GM18517 (cell line): ENCODE measurements around the gene KCNN2.

Experiments
- ATAC-seq: cut with Tn5 transposase; IDR thresholded peaks from one replicate; pipeline ENCODE4 v1.9.1; 2021; ENCODE audit warnings: mild to moderate bottlenecking, moderate library complexity; ENCODE audit not compliant: unreplicated experiment

KCNN2 gene

DNA sequence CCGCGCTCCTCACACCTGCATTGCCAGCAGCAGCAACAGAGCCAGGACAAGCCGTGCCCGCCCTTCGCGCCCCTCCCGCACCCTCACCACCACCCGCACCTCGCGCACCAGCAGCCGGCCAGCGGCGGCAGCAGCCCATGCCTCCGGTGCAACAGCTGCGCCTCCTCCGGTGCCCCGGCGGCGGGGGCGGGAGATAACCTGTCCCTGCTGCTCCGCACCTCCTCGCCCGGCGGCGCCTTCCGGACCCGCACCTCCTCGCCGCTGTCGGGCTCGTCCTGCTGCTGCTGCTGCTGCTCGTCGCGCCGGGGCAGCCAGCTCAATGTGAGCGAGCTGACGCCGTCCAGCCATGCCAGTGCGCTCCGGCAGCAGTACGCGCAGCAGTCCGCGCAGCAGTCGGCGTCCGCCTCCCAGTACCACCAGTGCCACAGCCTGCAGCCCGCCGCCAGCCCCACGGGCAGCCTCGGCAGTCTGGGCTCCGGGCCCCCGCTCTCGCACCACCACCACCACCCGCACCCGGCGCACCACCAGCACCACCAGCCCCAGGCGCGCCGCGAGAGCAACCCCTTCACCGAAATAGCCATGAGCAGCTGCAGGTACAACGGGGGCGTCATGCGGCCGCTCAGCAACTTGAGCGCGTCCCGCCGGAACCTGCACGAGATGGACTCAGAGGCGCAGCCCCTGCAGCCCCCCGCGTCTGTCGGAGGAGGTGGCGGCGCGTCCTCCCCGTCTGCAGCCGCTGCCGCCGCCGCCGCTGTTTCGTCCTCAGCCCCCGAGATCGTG, 517 bp downstream of the KCNN2 start:
- peak; percentile 39 for ATAC-seq

DNA sequence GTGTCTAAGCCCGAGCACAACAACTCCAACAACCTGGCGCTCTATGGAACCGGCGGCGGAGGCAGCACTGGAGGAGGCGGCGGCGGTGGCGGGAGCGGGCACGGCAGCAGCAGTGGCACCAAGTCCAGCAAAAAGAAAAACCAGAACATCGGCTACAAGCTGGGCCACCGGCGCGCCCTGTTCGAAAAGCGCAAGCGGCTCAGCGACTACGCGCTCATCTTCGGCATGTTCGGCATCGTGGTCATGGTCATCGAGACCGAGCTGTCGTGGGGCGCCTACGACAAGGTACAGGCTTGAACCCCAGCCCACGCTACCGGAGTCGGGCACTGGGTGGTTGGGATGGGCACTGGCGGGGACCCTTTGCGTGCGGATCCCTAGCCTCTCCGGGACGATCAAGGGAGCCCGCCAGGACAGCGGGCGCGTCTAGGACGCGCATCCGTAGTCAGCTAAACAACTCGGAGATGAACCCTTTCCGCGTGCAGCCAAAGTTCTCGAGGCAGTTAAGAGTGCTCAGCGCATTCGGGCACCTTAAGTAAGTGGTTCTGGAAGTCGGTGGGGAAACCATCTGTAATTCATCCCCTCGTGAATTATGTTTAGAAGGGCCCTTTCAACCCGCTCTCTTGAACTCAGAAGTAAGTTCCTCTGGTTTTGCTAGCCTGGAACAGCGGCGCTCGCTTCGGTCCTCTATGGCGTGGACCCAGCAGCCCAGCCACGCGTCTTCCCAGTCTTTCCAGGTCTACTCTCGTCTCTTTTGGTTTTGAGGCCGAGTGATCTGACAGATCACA, 1.3 kb downstream of the KCNN2 start:
- no peak for ATAC-seq

DNA sequence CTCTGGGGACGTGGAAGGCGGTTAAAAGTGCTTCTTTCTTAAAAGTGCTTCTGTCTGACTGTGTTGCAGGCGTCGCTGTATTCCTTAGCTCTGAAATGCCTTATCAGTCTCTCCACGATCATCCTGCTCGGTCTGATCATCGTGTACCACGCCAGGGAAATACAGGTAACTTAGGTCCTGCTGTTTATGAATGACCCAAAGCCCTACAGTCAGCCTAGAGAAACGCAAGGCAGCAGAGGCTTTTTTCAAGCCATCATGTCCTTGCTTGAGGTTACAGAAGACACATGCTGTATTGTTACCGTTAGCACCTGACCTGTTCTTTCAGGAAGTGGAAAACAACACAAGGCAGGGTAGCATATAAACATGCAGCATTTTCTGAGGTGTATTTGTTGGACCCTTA, 2.0 kb downstream of the KCNN2 start:
- ATAC-seq: no peak

DNA sequence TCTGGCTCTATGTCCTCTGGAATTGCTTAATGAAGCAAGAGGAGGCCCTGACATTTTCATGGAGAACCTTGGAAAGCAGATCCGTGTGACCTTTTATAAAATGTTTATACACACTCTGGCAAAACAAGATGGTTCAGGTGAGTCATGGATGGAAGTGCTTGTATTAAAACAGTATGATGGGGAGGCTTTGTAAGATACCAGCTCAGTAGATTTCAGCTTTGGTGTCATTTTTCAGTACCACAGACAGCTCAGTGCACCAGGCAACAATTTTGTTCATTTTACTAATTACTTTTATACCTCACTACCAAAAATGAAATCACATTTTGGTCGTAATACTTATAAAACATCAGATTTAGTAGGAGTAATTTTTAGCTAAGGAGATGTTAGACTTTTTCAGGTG, 5.2 kb downstream of the KCNN2 start:
- no peak for ATAC-seq

DNA sequence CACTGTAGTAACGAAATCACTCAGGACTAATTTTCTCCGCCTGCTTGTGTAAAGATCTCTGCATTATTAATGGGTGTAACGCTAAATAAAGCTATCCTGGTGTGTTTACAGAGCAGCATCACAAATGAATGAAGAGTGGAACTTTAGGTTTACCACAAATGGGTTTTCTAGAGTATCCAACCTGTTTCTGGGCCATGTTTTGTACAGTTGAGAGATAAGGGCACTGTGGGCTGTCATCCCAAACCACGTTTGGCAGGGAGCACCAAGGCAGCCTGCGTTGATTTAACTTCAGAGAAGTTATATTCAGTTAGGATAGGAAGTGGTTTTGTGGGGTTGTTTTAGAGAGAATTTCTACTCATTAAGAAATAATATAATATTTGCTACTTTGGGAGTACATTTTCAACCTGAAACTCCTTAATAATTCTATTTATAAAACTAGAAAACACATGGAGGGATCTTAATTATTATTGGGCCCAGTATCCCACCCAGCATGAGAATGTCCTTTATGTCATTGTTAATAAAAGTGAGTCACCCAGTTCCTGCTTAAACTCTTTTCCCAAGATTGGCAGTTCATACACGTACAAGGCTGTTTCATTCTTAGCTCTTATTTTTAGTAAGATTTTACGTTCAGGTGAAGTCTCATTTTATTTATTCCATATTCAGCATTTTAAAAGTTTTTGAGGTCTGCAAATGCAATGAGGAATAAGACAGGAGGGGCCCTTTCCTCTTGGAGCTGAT, 8.0 kb downstream of the KCNN2 start:
- no peak for ATAC-seq

DNA sequence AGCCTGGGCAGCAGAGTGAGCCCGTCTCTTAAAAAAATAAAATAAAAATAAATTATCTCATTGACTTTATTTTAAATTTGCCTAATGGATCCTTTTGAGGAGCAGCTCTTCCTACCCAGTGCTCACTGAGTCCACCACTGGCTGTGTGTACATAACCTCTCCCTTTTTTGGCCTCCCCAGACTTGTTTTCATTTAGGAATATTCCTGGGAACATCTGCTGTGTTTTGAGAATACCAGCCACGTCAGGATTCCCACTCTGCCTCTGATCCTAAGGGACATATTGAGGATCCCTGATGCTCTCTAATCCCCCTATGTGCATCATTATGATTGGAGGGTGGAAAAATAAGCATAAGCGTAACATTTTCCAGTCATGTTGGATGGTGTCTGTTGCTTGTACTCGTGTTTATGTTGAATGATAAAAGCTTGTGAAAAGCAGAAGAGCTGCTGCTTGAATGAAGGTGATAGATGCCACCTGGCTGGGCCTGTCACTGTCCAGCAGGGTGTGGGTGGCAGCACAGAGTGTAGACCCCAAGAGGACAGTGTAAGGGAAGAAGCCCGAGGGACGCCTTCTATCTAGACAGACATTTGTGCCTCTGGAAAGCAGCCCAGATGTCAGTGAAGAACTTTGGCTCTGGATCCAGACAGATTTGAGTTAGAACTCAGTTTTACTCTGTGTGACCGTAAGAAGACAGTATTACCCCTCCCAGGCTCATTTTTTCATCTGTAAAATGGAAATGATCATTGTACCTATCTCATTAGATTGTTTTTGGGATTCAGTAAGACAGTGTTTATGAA, 15.4 kb downstream of the KCNN2 start:
- ATAC-seq: no peak

DNA sequence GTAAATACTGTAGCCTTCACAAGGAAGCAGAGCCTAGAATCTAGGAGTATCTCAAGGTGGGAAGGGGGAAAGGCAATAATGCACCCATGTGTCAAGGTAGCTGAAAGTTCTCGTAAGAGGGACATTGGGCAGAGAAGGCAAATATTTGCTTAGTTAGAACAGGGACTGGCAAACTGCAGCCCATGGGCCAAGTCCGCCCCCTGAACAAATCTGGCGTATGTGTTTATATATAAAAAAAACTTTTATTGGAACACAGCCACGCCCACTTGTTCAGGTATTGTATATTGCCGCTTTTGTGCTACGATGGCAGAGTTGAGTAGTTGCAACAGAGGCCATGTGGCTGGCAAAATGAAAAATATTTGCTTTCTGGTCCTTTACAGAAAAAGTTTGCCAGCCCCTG, 16.1 kb downstream of the KCNN2 start:
- ATAC-seq: no peak

DNA sequence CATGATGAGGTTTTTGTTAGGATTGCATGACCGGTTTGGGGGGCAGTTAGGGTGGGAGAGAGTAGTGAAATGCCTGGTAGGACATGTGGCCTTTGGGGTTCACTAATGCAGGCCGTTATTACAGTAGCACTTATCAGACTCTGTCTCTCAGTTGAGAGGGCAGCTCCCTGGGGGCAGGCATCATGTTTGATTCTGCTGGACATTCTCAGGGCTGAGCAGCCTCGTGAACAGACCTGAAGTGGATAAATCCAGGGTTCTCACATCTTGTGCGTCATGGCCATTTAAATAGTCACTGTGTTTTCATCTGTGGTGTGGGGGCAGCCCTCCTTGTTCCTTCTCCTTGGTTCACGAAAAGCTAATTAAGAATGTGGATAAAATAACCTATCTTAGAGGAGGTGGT, 18.9 kb downstream of the KCNN2 start:
- ATAC-seq: no peak

DNA sequence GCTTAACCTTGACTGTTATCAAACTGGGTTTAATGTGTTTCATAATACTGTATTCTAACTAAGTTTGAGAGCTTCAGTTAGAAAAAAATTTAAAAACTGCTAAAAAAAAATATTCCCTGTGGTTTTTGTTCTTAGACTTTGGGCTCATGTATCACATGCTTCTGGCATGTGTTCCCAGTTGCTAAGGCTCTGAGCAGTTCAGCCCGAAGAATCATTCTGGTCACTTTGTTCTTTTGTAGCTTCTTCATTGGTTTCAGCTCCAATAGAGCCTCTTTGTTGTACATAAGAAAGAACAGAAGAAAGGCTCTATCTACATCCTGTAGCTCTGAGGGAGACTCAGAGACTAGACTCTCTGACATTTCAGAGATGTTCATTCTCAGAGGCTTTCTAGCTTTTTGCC, 25.6 kb downstream of the KCNN2 start:
- ATAC-seq: no peak

DNA sequence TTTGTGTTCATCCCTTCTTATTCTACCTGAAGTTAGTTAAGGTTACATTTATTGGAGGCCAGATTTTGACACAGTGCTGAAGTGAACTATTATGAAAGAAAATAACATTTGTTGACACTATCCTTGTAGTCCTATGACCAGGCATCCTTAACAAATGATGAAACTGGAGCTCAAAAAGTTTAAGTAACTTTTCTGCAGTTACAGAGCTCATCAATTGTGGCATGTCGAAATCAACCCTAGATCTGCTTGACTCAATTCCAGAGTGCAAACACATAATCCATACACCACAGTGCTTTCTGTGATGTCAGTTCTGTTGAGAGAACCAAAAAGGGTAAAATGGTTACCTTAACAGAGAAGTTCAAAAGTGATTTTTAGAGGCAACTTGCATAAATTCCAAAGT, 28.6 kb downstream of the KCNN2 start:
- ATAC-seq: no peak

DNA sequence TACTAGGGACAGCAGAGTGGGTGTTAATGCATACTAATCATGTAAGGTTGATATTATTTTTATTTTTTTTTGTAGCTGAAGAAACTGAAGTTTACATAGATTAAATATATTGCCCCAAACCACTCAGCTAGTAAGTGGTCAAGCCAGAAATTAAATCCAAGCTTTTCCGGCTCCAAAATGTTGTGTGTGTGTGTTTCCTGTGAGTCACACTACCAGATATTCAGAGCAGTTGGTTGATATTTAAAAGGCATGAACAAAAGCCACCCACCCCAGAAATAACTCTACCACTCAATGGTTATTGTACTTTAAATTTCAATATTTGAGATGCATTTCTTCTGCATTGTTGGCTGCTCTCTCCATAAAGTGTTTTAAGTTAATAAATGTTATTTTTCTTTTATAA, 29.5 kb downstream of the KCNN2 start:
- ATAC-seq: no peak

DNA sequence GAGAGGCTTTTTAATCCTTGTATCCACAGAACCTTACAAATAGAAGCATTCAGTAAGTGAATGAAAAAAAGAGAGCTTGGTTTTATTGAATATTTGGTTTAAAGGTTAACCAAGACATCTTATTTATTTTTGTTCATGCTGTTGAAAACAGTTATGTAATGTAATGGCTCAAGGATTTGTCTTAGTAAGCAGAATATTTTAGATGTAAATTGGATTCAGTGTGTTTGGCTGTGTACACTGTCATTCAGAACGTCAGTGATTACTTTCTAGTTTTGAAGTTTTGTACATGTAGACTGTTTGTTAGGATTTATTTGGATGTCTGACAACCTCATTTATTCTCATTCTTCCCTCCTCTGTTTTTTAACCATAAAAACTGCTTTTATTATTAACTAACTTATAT, 31.3 kb downstream of the KCNN2 start:
- ATAC-seq: no peak

DNA sequence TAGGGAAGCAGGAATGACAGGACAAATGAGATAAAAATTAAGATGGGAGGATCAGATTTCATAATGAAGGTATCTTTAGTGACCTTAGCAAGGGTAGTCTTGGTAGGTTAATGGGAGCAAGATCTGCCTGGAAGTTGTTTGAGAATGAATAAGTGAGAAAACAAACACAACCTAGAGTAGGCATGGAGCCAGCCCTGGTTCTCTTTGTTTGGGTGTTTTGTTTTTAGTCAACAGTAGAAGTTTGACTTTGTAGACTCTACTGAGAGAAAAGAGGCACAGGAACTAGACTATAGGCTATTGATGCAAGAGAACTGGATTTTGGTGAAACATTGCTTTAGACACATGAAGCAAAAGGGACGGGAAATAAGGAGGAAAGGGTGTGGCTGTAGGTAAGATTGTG, 40.3 kb downstream of the KCNN2 start:
- no peak for ATAC-seq

DNA sequence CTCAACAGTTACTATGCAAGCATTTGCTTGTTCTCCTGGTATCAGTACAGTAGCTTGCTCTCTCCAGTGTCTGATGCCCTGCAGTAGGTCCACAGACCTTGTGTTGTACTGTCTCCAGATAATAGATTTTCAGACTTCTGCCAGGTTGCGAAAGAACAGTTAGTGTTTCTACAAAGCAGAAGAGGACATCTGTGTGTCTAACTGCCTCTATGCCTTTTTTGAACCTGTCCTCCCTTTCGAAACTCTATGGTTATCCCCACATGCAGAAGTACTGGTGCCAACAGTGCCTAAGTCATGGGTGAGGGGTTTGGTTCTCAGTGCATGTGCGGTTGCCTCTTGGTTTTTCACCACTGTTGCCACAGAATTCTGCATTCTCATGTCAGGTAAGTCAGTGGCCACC, 45.9 kb downstream of the KCNN2 start:
- ATAC-seq: no peak

DNA sequence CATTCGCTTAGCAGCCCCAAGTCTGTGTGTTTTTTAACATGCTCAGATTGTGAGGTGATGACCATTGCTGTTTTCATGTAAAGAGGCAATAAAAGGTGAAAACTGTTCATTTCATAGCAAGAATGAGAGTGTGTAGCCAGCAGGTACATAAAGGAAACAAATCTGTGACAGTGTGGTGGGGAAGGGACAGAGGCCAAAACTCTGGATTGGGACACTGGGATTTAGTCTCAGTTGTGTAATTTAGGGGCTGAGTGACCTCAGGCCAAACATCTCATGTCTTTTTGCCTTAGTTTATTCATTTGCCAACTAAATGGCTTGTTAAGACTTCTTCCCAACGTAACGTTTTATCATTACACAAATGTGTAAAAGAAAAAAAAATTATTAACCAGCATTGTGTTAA, 47.0 kb downstream of the KCNN2 start:
- ATAC-seq: no peak

DNA sequence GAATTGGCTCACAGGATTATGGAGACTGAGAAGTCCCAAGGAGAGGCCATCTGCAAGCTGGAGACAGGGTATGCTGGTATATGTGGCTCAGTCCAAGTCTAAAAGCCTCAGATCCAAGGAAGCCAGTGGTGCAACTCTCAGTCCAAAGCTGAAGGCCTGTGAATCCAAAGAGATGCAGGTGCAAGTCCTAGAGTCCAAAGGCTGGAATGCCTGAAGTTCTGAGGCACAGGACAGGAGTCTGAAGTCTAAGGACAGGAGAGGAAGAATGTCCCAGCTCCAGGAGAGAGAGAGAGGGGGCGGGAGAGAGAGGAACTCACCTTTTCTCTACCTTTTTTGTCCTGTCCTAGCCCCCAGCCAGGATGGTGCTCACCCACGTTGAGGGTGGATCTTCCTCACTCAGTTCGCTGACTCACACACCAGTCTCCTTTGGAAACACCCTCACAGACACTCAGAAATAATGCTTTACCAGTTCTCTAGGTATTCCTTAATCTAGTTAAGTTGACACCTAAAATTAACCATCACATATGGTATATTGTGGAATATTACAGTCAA, 49.6 kb downstream of the KCNN2 start:
- ATAC-seq: no peak

DNA sequence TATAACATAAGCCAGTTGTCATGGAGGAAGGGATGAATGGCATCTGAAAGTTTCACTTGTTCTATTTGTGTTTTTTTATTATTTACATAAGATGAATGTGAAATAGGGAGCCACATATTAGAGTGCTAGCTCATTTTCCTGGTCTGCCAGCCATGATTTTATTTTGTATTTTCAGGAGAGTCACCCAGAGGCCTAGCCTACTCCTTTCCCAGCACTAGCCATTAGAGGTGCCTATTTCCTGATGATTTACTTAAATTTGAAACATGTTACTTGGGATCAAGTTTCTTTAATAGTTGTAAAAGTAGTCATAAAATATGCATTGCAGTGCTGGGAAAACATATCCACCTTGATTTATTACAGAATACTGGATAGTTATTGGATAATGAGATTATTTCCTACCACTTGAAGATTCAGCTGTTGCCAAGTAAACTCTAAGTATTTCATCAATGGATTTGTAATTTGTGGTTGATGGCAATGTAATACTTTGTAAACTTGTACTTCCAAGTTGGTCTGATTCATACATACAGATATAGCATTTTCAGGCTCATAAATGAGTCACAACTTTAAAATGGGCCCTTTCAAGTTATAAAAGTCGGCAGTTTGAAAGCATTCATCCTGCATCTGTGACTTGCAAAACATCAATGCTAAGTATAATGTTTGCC, 50.8 kb downstream of the KCNN2 start:
- ATAC-seq: no peak

DNA sequence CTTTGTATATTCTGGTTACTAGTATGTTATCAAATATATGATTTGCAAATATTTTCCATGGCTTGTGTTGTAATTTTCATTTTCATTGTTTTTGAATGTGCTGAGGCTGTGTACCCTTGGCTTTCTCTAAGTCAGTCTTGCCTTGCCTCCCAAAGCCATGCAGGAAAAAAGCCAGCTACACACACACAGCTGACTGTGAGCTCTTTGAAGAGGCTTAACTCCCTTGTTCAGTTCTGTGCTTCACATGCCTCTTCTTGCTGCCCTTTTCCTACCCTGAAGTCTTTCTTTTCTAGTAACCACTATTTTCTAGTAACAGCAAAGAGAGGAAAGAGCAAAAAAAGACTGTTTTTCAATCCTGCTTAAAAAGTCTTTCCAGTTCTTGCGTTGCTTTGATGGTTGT, 53.9 kb downstream of the KCNN2 start:
- no peak for ATAC-seq

DNA sequence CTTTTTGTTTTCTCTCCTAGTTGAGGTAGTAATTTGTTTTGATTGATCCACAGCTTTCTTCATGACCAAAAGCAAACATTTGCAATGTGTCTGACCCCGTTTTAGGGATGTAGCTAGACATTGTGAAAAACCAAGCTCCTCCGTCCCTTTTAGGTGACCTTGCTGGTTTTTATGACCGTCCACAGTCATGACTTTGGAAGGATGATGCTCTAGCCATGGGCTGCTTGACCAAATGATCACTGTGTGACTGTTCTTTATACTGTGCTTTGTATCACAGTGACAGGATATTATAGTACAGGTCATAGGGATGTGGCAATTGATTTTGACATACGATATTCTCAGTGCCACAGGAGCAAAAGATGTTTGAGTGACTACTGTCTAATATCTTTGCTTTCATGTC, 54.4 kb downstream of the KCNN2 start:
- no peak for ATAC-seq

DNA sequence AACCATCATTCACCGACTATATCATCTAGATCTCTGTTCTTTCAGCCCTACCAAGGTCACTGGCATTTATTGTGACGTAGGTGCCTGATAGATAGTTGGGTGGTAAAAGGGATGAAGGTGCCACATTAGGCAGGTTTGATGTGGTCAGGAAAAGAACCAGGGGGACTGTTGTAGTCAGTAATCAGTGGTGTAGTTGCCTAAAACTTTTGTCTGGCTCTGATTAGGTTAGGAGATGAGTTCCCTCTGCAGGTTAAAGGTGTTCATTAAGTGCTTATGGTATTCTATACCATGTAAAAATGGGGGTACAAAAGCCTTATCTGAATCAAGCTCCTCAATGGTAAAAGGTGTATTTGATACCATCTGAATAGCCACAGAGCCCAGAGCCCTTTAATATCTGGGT, 55.6 kb downstream of the KCNN2 start:
- ATAC-seq: no peak
